ENCODE data around the gene ABCA2.

DNA sequence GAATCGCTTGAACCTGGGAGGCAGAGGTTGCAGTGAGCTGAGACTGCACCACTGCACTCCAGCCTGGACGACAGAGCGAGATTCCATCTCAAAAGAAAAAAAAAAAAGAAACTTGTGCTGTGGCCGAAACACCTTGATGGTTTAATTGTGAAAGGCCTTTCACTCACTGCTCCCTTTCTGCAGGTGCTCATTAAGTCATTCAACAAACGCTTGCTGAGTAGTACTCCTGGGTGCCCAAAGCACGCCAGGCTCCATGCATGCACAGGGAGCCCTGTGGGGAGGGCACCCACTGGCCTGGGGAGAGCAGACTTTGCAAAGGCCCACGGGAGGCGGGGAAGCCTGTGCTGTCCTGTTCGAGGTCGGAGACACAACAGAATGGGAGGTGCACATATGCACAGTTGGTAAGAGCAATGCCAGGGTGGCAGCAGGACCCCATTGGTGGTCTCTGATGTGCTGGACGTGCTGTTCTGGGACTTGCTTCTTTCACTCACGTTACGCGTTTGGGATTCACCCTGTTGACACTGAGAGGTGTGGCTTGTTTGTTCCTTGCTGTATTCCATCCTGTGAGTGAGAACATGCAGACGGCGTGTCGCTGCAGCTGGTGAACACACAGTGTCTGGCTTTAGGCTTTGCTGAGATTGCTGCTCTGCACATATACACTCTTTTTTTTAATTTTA lies 28.8 kb upstream of the ABCA2 start:
- TF ChIP-seq, protein P1, sequence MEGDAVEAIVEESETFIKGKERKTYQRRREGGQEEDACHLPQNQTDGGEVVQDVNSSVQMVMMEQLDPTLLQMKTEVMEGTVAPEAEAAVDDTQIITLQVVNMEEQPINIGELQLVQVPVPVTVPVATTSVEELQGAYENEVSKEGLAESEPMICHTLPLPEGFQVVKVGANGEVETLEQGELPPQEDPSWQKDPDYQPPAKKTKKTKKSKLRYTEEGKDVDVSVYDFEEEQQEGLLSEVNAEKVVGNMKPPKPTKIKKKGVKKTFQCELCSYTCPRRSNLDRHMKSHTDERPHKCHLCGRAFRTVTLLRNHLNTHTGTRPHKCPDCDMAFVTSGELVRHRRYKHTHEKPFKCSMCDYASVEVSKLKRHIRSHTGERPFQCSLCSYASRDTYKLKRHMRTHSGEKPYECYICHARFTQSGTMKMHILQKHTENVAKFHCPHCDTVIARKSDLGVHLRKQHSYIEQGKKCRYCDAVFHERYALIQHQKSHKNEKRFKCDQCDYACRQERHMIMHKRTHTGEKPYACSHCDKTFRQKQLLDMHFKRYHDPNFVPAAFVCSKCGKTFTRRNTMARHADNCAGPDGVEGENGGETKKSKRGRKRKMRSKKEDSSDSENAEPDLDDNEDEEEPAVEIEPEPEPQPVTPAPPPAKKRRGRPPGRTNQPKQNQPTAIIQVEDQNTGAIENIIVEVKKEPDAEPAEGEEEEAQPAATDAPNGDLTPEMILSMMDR (IDR thresholded peaks at IDR 0.05) = no peak
- no peak for TF ChIP-seq POLR2A (IDR thresholded peaks at IDR 0.05)

Data from transverse colon (tissue), 3 donors.